ENCODE measurements around the gene MAGEA4.

DNA sequence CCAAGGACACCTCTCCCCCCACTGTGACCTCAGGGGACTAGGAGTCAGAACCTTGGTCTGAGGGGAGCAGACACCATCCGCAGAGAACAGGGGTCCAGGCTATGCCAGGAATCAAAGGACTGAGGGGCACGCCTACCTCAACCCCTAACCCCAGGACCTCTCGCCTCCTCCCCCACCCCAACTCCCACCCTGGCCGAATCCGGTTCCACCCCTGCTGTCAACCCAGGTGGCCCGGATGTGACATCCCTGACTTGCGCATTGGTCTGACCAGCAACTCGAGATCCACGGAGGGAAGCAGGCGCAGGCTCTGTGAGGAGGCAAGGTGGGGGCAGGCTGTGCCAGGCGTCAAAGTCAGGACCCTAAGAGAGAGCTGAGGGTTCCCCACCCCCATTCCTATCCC, 468 bp upstream of the MAGEA4 start:
- TF ChIP-seq POLR2A (IDR thresholded peaks at IDR 0.05; ENCODE audit: extremely low read depth, insufficient read length) (no peak), CTCF (IDR thresholded peaks at IDR 0.05; ENCODE audit: low read depth, low read length) (no peak), MAX (IDR thresholded peaks at IDR 0.05; ENCODE audit: low read depth, low read length) (no peak)

Measured in NB4 (cell line).